Fibroblast of skin of right quadriceps (primary cell): ENCODE data around the gene GUCA2B.

Source experiments
- DNase-seq: peaks from one replicate; pipeline ENCODE4 v3.0.0-alpha.2; 2013

Gene GUCA2B

DNA sequence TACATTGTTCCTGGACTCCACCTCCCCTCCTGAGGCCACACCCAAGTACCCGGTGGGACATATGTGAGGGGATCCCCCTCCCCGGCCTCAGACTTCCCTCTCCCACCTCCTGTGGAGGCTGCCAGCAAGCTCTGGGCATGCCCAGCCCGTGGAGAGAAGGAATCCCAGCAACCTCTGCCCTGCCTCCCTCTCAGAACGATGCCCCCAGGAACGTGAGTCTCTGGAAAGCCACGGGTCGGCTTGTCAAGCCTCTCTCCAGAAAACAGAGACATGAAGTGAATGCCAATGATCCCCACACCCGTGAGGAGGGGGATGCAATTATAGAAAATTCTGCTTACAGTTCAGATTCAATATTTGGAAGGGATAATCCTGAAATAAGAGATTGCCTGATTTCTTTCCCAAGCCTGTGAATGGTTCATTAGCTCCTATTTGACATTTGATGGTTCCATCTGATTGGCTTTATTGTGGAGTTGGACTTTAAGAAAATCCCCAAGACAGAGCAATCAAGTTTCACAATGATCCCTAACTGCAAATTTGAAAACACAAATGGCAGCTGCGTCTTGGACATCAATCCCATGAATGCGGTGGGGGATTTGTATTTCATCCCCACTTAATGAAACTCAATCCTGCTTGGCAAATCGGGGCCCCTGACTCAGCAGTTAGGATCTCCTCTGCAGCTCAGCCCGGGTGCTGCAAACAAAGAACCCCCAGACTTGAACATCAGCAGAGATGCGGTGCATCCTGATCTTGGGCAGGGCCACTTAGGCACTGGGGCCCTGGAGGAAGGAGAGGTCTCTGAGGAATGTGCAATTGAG, 9.1 kb upstream of the GUCA2B start:
- DNase-seq = no peak

DNA sequence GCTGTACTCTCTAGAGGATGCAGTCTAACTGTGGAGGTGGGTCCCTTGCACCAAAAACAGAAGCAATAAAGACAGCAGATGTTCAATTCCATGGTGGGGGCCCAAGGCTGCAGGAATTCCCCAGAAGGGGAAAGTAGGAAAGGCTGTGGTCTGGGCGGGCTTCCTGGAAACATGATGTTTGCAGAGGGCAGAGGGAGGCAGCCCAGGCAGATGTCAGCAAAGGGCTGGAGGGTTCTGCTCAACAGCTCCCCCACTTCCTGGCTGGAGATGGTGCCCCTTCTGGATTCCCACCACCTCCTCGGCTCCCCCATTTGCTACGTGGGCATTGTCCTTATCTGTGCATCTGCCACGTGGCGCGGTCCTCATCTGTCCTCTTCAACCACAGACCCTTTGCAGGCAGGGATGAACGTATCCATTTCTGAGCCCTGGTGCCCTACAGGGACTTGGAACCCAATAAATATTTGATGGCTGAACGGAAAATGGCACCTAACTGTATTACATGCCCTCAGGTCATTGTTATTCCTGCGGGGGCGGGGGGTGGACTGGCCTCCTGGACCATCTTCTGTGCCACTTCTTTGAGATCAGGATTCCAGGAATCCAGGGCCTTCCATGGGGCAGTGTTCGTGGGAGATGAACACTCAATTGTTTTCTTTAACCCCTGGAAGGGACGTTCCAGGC, 8.4 kb upstream of the GUCA2B start:
- DNase-seq = no peak

DNA sequence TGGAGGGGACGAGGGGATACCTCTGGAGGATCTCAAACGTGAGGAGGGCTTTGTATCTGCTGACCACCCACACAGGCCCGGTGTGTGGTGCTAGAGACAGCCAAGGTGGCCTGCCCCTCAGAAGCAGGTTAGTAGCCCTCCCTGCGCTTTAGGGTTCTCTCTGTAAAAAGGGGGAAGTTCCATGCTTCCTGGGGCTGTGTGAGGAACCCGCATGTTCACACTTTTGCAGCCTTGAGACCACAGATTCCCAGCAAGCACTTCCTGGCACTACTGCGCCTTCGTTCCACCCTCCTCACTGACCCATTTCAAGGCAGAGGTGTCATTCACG, 7.9 kb upstream of the GUCA2B start:
- no peak for DNase-seq

DNA sequence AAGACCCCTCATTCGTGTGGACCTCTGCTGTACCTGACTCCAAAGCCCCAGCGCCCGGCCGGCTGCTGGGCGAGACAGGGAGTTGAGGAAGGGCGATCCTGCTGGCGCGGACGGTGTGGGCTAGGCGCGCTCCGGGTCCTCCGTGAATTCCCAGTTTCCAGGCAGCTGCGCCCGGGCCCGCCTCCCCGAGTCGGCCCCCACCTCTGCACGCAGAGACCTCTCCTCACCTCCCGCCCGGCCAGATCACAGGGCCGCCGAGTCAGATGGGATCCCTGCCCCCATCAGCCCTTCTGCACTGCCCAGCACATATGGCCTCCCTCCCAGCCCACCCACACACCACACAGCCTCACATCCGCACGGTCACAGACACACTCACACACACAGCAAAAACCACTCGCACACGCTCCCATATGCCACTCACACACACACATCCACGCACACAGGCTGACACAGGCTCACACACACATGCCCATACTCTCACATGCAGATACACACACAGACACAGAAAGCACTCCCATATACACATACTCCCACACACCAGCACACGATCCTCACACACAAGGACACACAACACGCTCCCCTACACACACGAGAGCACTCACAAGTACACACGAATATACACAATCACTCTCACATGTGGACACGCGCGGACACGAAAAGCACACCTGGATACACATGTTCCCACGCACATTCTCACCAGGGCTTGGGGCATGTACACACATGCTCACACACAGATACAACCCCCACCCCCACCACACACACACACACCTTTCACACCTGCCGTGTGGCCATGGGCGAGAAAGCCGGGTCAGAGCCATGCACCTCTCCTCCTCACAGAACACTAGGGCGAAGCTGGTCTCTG, 7.2 kb upstream of the GUCA2B start:
- DNase-seq = no peak

DNA sequence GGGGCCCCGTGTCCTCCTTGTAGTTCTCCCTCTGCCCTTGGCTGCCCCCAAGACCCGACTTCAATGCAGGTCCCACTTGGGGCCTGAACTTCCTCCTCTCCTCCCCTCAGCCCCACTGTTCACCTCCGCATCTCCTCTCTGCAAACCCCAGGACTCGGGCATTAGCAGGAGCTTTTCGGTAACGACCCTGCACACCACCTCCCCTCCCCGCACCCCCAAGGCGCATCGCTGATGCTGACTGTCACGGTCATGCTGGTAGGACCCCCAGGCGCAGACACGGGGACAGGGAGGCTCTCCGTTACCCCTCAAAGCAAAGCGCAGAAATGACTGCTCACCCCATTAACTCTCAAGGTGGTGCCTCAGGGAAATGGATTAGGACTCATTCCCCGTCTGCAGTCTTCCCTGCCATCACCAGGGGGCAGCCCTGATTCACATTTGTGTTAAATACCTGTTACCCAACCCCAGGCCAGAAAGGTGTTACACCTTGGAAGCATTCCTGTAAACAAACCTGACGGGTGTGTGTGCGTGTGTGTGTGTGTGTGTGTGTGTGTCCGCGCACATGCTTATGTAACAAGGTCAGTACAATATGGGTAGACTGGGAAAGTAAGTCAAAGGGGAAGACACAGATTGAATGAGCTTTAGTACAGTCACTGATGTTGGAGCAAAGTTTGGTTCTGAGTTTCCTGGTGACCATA, 6.4 kb upstream of the GUCA2B start:
- DNase-seq = peak; percentile 56

DNA sequence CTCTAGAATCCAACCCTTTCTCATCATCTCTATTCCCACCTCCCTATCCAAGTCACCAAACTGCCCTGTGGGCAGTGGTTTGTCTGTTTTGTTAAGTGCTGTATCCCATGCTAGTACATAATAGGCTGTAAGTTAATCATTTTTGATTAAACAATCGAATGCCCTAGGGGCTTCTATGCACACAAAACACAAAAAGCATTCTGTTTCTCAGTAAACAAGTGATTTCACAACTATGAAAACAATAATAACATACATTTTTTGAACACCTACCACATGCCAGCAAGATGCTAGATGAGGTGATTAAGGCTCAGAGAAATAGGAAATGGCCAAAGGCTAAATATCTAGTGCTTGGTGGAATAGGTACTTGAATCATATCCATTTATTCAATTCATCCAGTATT, 5.0 kb upstream of the GUCA2B start:
- no peak for DNase-seq

DNA sequence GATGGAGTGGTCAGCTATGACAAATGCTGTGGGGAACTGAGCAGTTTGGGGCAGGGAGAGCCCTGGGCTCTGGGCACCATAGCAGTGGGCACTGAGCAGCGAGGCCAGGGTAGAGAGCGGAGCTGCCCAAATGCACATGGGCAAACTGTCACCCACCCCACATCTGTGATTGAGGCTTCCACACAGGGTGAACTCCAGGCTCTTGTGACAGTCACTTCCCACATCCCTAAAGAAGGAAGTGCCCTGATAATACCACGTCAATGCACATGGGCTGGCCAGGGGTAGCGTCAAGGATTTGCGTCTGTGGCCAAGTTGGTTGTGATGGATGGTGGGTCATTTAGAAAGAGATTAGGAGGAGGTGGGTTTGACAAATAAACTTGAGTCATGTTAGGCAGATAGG, 2.6 kb upstream of the GUCA2B start:
- no peak for DNase-seq

DNA sequence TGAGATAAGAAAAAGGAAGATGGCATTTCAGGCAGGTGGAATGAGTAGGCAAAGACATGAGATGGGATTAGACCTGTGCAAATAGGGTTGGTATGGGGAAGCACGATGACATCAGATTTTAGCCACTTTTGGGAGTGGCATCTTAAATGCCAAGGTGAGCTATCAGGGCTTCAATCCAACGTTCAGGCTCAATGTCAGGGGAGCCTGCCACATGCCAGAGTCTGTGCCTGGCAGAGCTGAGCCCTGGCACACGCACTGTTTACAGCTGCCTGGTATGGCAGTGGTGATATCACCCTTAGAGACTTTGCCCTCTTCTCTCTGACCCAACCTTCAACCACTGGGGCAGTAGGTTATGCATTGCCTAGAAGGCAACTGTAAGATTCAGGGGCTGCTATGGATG, 1.1 kb upstream of the GUCA2B start:
- no peak for DNase-seq

DNA sequence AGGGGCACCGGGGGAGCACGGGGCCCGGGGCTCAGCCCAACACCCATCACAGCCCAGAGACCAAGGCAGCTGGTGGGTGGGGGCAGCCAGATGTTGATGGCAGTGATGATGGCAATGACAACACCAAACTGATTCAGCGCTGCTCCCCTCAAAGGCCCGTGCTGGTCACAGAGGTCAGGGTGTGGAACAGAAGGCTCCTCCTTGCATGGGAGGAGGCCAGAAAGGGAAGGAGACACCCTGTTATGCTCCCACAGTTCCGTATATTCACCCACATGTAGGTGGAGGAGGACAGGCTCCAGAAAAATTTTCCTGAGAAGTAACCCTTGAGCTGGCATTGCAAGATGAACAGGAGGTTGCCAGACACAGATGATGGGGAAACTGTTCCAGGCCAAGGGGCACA, 414 bp downstream of the GUCA2B start:
- no peak for DNase-seq

DNA sequence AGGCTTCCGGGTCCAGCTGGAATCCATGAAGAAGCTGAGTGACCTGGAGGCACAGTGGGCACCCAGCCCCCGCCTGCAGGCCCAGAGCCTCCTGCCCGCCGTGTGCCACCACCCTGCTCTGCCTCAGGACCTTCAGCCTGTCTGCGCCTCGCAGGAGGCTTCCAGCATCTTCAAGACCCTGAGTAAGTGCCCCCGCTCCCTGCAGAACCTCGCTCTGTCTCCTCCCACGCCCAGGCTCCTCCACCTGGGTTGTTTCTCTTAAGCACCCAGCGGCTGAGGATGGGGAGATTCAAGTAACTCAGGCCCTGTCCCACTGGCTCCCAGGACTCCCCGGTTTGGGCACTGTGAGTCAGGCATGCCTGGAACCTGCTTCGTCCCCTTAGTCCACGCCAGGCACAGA, 1.5 kb downstream of the GUCA2B start:
- no peak for DNase-seq

DNA sequence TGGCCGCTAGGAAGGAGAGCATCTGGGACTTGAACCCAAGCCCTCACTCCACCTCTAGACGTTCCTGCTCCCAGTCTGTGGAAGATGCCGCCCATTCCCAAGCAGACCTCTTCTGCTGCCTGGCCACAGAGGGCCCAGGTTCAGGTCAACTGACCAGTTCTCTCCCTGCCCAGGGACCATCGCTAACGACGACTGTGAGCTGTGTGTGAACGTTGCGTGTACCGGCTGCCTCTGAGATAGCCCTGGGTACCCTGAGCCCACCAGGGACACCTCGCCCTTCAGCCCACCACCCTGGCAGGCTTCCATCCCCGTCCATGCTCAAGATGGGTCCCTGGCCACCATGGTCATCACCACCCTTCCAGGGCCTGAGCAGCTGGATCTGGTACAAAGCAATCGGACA, 2.2 kb downstream of the GUCA2B start:
- no peak for DNase-seq

DNA sequence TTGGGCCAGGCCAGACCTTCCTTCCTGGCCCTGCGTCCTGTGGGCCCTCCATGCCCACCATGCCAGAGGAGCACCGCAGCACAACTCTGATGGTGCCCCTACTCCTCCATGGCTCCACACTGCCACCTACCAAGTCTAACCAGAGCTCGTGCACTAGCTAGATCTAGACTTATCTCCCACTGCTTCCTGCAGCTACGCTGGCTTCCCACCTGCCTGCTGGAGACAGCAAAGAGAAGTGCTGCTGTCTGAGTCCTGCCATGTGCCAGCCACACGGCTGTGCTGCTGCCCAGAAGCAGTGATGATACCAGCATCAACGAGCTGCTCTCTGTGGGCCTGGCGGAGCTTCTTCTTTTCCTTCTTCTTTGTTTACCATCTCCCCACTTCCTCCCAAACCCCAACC, 4.5 kb downstream of the GUCA2B start:
- DNase-seq = no peak

DNA sequence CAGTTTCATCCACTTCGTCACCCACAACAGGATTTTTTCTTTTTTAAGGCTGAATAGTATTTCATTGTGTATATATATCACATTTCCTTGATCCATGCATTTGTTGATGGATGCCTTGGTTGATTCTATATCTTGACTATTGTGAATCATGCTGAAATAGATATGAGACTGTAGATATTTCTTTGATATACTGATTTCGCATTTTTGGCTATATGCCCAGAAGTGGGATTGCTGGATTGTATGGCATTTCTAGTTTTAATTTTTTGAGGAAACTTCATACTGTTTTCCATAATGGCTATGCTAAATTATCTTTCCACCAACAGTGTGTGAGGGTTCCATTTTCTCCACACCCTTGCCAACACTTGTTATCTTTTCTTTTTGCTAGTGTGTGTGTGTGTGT, 5.0 kb downstream of the GUCA2B start:
- DNase-seq = peak; percentile 26

DNA sequence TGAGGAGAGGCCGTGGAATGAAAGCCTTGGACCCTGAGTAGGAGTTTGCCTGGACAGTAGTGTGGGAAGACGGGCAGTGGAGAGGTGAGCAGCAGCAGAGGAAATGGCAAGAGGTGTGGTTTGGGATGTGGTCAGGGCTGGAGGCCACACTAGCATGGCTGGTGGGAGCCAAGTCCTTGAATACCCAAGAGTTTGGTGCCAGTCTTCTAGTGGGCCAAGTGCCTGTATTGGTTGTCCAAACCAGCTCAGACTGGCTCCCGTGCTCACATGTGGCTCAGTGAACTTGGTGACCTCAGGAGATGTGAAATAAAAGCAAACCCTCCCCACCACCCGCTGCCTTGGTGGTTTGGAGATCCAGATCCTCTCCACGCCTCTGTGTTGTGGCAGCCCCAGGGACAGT, 9.0 kb downstream of the GUCA2B start:
- DNase-seq = no peak

DNA sequence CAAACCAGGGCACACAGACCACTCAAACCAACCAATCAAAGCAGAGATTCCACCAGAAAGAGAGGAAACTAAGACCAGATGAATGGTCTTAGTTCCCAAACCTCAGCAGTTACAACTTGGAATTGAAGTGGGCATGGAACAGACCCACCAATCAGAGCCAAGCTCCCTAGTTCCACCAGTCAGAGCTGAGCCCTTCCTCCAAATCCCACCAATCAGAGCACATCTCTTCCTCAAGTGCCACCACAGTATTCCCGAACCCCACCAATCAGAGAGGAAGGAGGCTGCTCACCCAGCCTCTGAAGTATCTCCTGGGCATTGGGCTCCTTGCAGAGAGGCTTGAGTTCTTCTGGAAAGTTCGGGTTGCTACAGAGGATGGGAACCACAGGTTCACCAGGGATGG, 9.9 kb downstream of the GUCA2B start:
- no peak for DNase-seq

DNA sequence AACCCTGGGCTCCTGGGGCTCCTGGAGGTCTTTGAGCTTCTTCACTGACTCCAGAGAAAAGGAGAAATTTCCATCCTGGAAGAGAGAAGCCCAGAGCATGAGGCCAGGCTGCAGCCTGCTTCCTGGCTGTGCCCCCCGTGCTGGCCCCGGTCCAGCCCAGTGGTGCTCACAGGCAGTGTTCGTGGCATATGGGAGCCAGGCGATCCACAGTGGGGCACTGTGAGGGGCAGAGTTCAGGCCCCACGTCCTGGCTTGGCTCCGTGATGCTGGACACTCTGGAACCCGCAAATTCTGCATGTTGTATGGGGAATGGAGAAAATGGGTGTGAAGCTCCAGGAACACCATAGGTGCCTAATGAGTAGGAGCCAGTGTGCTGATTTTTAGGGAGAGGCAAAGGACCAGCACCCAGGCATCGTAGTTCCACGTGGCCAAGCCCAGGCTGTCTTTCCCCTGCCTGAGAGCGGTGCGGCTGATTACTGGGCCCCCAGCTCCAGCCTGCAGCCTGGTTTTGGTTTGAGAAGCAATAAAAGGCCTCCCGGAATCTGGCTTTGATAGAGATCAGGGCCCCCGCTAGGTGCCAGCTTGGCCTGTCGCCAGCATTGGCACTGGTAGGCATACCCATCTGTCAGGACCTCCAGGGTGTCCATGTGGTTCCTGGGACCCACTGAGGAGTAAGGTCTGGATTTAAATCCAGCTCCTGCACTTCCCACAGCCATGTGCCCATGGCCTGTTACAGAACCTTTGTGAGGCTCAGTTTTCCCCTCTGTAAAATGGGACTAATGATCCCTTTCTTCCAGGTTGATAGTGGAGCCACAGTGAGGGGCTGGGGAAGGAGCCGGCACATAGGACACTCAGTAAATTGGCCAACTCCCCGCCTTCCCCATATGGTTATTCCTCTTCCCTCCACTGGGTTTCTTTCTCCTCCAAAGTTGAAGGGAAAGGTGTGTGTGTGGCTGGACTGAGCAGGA, 10.6 kb downstream of the GUCA2B start:
- DNase-seq = no peak

DNA sequence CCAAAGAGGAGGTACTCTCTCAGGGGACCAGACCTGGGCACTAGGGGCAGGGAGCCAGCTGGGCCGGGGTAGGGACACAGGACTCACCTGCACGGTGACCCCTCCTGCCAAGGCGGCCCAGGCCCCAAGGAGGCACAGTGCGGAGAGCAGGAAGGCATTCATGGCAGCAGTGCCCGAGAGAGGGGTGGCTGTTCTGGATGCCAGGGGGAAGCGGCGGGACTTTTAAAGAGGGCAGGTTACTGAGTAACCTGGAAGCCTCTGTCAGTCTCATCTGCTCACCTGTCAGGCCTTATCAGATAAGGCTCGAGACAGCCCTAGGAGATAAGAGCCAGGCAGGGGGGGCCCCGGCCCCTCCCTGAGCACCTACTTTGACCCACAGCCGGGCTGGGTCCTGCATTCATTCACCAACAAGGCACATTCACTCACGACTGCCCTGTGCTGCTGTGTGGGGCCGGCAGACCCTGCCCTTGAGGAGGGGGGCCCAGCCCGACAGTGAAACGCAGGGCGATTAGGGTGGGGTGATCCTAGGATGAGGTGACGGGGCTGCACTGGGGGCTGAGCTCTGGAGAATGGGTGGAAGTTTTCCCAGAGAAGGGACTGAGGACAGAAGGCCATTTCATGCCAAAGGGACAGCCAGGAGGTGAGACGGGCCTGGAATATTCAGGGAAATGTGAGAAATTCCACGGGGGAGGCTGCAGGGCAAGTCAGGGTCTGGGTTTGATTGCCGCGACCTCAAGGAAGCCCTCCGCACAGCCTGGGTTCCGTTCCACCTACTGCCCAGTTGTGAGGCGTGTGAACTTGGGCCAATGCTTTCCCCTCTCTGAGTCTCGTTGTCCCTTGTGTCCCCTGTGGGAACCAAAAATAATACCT, 11.6 kb downstream of the GUCA2B start, which contains the start of gene GUCA2A:
Gene GUCA2A (minus strand): TSS at position 195 of the 870 bp plus-strand sequence. CDS start 33 bp downstream, at position 162.
- no peak for DNase-seq

DNA sequence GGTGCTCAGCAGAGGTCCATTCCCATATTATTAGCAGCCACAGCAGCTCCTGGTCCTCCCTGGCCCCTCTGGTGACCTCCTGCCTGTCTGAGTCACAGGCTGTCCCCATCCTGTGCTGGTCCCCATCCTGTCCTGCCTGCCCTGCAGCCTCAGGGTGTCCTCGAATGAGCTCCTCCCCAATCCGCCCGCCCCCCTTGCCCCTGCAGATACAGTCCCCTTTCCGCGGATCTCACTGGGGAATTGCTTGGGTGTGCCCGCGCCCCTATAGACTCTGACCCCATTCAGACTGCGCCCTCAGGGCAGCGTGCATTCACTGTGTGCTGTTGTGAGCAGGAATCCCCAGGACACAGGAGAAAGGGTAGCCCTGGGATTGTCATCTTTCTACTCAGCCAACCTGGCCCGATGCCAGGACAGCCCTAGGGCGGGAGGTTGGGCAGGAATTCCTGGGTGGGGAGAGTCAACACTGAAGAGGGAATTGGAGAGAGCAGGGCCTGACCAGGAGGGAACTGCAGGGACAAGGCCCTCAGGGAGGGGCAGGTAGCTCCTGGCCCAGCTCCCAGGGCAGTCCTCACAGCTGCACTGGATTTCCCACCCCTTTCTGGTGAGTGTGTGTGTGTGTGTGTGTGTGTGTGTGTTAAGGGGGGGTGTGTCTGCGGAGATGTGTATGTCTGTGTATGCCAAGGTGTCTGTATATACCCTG, 12.5 kb downstream of the GUCA2B start:
- peak; percentile 62 for DNase-seq

DNA sequence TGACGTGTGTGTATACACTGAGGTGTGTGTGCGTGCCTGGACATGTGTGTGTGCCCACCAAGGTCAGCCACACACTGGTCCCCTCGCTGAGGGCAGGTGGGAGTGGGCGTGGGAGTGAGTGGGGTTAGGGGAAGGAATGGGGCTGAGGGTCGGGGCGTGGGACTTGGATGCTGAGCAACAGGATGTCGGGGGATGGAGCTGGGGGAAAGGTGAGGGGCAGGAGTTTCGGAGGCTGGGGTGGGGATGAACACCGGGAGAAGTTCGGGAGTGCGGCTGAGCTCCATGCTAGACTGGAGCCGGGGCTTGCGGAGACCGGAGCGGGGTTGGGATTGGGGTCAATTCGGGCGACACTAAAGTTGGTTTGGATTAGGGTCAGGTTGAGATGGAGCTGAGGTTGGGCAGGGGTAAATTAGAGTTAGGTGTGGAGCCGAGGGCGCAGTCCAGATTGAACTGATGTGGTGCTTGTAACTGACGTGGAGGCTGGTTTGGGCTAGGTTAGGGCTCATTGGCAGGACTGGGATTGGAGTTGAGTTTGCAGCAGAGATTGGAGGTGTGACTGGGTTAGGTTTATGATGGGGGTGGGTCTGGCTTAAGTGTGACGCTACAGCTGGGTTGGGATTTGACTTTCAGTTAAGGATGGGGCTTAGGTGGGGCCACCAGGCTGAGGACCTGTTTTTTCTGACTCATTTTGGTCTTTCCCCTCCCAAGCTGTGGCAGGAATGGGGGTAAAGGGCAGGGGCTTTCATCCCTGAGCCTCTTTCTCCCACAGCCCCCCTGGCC, 14.6 kb downstream of the GUCA2B start:
- DNase-seq = no peak

DNA sequence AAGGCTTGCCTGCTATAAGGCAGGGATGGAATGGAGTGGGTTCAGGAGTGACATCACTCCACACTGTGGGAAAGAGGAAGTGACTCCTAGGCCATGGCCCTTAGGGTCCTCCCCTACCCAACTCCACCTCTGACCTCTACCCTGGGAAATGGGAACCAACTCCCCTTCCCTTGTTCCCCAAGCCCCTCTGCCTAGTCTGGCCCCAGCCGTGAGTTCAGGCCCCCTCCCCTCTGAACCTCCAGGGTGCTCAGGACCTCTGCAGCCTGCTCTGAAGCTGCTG, 15.1 kb downstream of the GUCA2B start:
- DNase-seq = no peak
